Measurements from ENCODE around the gene SDHAF1.

SDHAF1 gene

GRCh38 chr19:35959968-35960320 lies 35.0 kb upstream of the SDHAF1 start:
- peaks cover 17% of the 10 kb centered on the region for H3K27me3 ChIP-seq (ENCODE audit: insufficient read depth, poor library complexity, severe bottlenecking)
- H3K4me3 ChIP-seq (replicated peaks; ENCODE audit: insufficient read depth, low read length), result no peak overlapping the region
- H3K27ac ChIP-seq (replicated peaks), result no peak overlapping the region
- DNase-seq (ENCODE audit: low read depth in 1 of 2, low spot score in 1 of 2), result no peak
- no peak for TF ChIP-seq SPI1 (IDR thresholded peaks at IDR 0.05; ENCODE audit: borderline replicate concordance, low read depth)
- TF ChIP-seq GABPA (IDR thresholded peaks at IDR 0.05; ENCODE audit: low read depth), result no peak
- no peak for TF ChIP-seq POLR2AphosphoS5 (IDR thresholded peaks at IDR 0.05; ENCODE audit: low read depth)
- no peak for TF ChIP-seq CTCF (IDR thresholded peaks at IDR 0.05; ENCODE audit: insufficient read depth, low read length)
- no peak for TF ChIP-seq REST (IDR thresholded peaks at IDR 0.05; ENCODE audit: insufficient replicate concordance, low read depth)

GRCh38 chr19:35960432-35960972 lies 34.5 kb upstream of the SDHAF1 start:
- H3K27ac ChIP-seq (replicated peaks), result no peak overlapping the region
- no peak overlapping the region for H3K4me3 ChIP-seq (replicated peaks; ENCODE audit: insufficient read depth, low read length)
- H3K27me3 ChIP-seq (ENCODE audit: insufficient read depth, poor library complexity, severe bottlenecking), result peaks cover 17% of the 10 kb centered on the region
- no peak for DNase-seq (ENCODE audit: low read depth in 1 of 2, low spot score in 1 of 2)
- TF ChIP-seq GABPA (IDR thresholded peaks at IDR 0.05; ENCODE audit: low read depth) (no peak), REST (IDR thresholded peaks at IDR 0.05; ENCODE audit: insufficient replicate concordance, low read depth) (no peak), POLR2AphosphoS5 (IDR thresholded peaks at IDR 0.05; ENCODE audit: low read depth) (no peak), CTCF (IDR thresholded peaks at IDR 0.05; ENCODE audit: insufficient read depth, low read length) (no peak), SPI1 (IDR thresholded peaks at IDR 0.05; ENCODE audit: borderline replicate concordance, low read depth) (no peak)

- H3K27me3 ChIP-seq (ENCODE audit: insufficient read depth, poor library complexity, severe bottlenecking), result peaks cover 17% of the 10 kb centered on the region
- no peak overlapping the region for H3K27ac ChIP-seq (replicated peaks)
- no peak overlapping the region for H3K4me3 ChIP-seq (replicated peaks; ENCODE audit: insufficient read depth, low read length)
- TF ChIP-seq SPI1 (IDR thresholded peaks at IDR 0.05; ENCODE audit: borderline replicate concordance, low read depth), result no peak
- peak; percentile 97 for TF ChIP-seq REST (IDR thresholded peaks at IDR 0.05; ENCODE audit: insufficient replicate concordance, low read depth)
- no peak for TF ChIP-seq CTCF (IDR thresholded peaks at IDR 0.05; ENCODE audit: insufficient read depth, low read length)
- no peak for TF ChIP-seq GABPA (IDR thresholded peaks at IDR 0.05; ENCODE audit: low read depth)
- DNase-seq (ENCODE audit: low read depth in 1 of 2, low spot score in 1 of 2), result peak in 1 of 2 experiments; percentile 14
Observed at GRCh38 chr19:35963514-35963913, 31.5 kb upstream of the SDHAF1 start.

All from HL-60 (cell line).